NK-92 (cell line): Measurements from ENCODE around the gene GABARAPL1.
"Not testable (repeated sequence)": the region's sequence is repeated elsewhere in the genome, so short reads cannot be mapped to it uniquely, and the experiment has no call there.

Experiments
- DNase-seq: peaks from one replicate; lab custom pipeline; 2025; ENCODE audit not compliant: unreplicated experiment; lab: John Stamatoyannopoulos, UW

The GABARAPL1 gene

GRCh38 chr12:10196210-10196609 lies 16.5 kb upstream of the GABARAPL1 start:
- no peak for DNase-seq

- DNase-seq, result no peak
These were observed 14.8 kb upstream of the GABARAPL1 start for GRCh38 chr12:10197879-10198278.

- DNase-seq, result not testable (repeated sequence)
These were observed 8.2 kb upstream of the GABARAPL1 start for GRCh38 chr12:10204495-10204894.

GRCh38 chr12:10205220-10205807 lies 7.4 kb upstream of the GABARAPL1 start:
- DNase-seq, result no peak

- no peak for DNase-seq
These were observed 5.5 kb upstream of the GABARAPL1 start for GRCh38 chr12:10207136-10207535.

GRCh38 chr12:10210225-10210624 lies 2.5 kb upstream of the GABARAPL1 start:
- no peak for DNase-seq

- no peak for DNase-seq
These were observed 1.4 kb upstream of the GABARAPL1 start for GRCh38 chr12:10211101-10211939.

- no peak for DNase-seq
These were observed 538 bp upstream of the GABARAPL1 start for GRCh38 chr12:10211940-10212738.

GRCh38 chr12:10213168-10214135 lies 775 bp downstream of the GABARAPL1 start:
- no peak for DNase-seq

GRCh38 chr12:10214136-10214894 lies 1.6 kb downstream of the GABARAPL1 start:
- DNase-seq, result no peak

GRCh38 chr12:10214895-10215267 lies 2.2 kb downstream of the GABARAPL1 start:
- no peak for DNase-seq

GRCh38 chr12:10215436-10215835 lies 2.8 kb downstream of the GABARAPL1 start:
- no peak for DNase-seq

- not testable (repeated sequence) for DNase-seq
These were observed 3.3 kb downstream of the GABARAPL1 start for GRCh38 chr12:10215946-10216345.

- no peak for DNase-seq
These were observed 5.3 kb downstream of the GABARAPL1 start for GRCh38 chr12:10218021-10218420.

GRCh38 chr12:10220398-10221077 lies 7.9 kb downstream of the GABARAPL1 start:
- no peak for DNase-seq

GRCh38 chr12:10221846-10222245 lies 9.2 kb downstream of the GABARAPL1 start:
- no peak for DNase-seq

- DNase-seq, result no peak
These were observed 10.5 kb downstream of the GABARAPL1 start for GRCh38 chr12:10223208-10223607.

- DNase-seq, result not testable (repeated sequence)
These were observed 12.7 kb downstream of the GABARAPL1 start for GRCh38 chr12:10225426-10225825.

GRCh38 chr12:10226086-10226485 lies 13.4 kb downstream of the GABARAPL1 start:
- no peak for DNase-seq
